Nephron progenitor cell (in vitro differentiated cells): ENCODE data around the gene NCAPG2.
"Not testable (repeated sequence)": the region's sequence is repeated elsewhere in the genome, so short reads cannot be mapped to it uniquely, and the experiment has no call there.

Experiments
- DNase-seq: peaks from one replicate; pipeline ENCODE4 v3.0.0; 2021
- H3K27ac Mint-ChIP-seq: 2 replicates; pipeline ENCODE4 v1.8.0; 2021; ENCODE audit warnings: mild to moderate bottlenecking, moderate library complexity, mixed read lengths
- H3K27me3 Mint-ChIP-seq: 2 replicates; pipeline ENCODE4 v1.8.0; 2021; ENCODE audit warnings: mild to moderate bottlenecking, low read depth, mixed read lengths; ENCODE audit not compliant: poor library complexity
- H3K36me3 Mint-ChIP-seq: 2 replicates; pipeline ENCODE4 v1.8.0; 2021; ENCODE audit warnings: low read depth, mixed read lengths
- H3K4me1 Mint-ChIP-seq: 2 replicates; pipeline ENCODE4 v1.8.0; 2021; ENCODE audit warnings: mixed read lengths
- H3K4me3 Mint-ChIP-seq: 2 replicates; pipeline ENCODE4 v1.8.0; 2021; ENCODE audit warnings: mild to moderate bottlenecking, moderate library complexity, mixed read lengths
- H3K9me3 Mint-ChIP-seq: 2 replicates; pipeline ENCODE4 v1.8.0; 2021; ENCODE audit warnings: mild to moderate bottlenecking, moderate library complexity, mixed read lengths
- TF ChIP-seq, protein P1 (sequence below): fragments of 200-600 bp; sonication (generic); IDR thresholded peaks from 2 replicates; pipeline ENCODE4 v1.5.0; 2021; ENCODE audit warnings: antibody characterized with exemption

The NCAPG2 gene

DNA sequence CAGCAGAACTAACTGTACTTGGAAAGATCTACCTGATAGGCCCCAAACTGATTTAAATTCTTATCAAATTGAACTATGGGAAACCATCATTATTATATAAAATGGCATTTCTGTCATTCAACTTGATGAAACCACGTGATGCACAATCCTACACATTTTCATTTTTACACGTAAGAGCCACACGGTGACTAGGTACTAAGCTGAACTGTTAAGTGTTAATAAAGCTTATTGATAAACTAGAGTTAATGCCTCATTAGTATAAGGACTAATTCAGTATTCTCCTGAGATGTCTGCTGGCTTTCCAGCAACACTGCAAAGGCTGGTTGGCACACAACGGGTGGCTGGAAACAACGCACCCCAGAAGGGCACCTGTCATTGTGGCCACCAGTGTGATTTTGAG is 4.6 kb downstream of the NCAPG2 start:
- TF ChIP-seq, protein P1, sequence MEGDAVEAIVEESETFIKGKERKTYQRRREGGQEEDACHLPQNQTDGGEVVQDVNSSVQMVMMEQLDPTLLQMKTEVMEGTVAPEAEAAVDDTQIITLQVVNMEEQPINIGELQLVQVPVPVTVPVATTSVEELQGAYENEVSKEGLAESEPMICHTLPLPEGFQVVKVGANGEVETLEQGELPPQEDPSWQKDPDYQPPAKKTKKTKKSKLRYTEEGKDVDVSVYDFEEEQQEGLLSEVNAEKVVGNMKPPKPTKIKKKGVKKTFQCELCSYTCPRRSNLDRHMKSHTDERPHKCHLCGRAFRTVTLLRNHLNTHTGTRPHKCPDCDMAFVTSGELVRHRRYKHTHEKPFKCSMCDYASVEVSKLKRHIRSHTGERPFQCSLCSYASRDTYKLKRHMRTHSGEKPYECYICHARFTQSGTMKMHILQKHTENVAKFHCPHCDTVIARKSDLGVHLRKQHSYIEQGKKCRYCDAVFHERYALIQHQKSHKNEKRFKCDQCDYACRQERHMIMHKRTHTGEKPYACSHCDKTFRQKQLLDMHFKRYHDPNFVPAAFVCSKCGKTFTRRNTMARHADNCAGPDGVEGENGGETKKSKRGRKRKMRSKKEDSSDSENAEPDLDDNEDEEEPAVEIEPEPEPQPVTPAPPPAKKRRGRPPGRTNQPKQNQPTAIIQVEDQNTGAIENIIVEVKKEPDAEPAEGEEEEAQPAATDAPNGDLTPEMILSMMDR, result no peak
- peaks cover 25% of the 10 kb centered on the region for H3K4me1 Mint-ChIP-seq
- H3K36me3 Mint-ChIP-seq, result peaks cover 42% of the 10 kb centered on the region
- no peaks in the 10 kb centered on the region for H3K9me3 Mint-ChIP-seq
- no peak overlapping the region for H3K27ac Mint-ChIP-seq
- no peak for DNase-seq
- H3K27me3 Mint-ChIP-seq, result no peaks in the 10 kb centered on the region
- no peak overlapping the region for H3K4me3 Mint-ChIP-seq

DNA sequence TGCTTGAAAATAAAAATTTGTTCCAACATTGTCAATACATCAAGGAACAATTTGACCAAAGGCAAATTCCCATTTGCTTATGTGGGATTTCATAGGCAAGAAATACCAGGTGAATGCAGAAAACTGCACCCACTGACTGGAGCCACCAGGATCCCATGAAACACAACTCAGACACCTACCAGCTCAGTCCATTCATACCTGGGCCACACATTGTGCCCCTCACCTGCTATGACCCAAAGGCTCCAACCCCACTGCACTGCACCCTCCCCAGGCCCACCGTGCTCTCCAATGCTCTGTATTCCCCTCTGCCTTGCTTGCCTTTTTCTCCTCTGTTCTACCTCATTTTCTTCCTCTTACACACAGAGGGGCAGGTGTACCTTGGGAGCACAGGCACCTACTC is 5.3 kb downstream of the NCAPG2 start:
- H3K27me3 Mint-ChIP-seq, result no peaks in the 10 kb centered on the region
- no peak overlapping the region for H3K4me3 Mint-ChIP-seq
- TF ChIP-seq, protein P1, result no peak
- H3K27ac Mint-ChIP-seq, result no peak overlapping the region
- H3K9me3 Mint-ChIP-seq, result no peaks in the 10 kb centered on the region
- peaks cover 25% of the 10 kb centered on the region for H3K4me1 Mint-ChIP-seq
- peaks cover 42% of the 10 kb centered on the region for H3K36me3 Mint-ChIP-seq
- no peak for DNase-seq

DNA sequence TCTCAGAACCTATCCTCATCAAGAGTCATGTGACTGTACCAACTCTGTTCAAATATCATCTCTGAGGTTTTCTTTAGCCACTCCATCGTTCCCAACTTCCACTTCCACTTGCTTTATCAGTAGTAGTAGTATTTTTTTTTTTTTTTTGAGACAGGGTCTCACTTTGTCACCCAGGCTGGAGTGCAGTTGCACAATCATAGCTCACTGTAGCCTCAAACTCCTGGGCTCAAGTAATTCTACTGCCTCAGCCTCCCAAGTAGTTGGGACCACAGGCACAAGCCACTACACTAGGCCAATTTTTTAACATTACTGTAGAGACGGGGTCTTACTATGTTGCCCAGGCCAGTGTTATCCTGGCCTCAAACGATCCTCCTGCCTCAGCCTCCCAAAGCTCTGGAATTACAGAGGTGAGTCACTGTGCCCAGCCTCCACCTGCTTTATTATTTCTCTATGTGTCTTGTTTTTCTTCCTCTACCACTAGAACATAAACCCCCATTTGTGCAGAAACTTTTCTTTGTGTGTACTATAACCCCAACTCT is 5.9 kb downstream of the NCAPG2 start:
- peaks cover 42% of the 10 kb centered on the region for H3K36me3 Mint-ChIP-seq
- no peaks in the 10 kb centered on the region for H3K27me3 Mint-ChIP-seq
- no peak overlapping the region for H3K4me3 Mint-ChIP-seq
- H3K4me1 Mint-ChIP-seq, result peaks cover 24% of the 10 kb centered on the region
- H3K27ac Mint-ChIP-seq, result no peak overlapping the region
- H3K9me3 Mint-ChIP-seq, result no peaks in the 10 kb centered on the region
- TF ChIP-seq, protein P1, result no peak
- no peak for DNase-seq

DNA sequence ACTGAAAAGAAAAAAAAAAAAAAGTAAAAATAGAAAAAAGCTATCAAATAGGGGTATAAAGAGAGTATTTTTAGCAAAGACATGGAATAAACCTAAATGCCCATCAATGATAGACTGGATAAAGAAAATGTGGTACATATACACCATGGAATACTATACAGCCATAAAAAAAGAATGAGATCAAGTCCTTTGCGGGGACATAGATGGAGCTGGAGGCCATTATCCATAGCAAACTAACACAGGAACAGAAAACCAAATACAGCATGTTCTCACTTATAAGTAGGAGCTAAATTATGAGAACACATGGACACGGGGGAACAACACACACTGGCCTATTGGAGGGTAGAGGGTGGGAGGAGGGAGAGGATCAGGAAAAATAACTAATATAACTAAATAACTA is 7.0 kb downstream of the NCAPG2 start:
- Mint-ChIP-seq H3K4me1 (peaks cover 12% of the 10 kb centered on the region), H3K36me3 (peaks cover 48% of the 10 kb centered on the region)
- H3K4me3 Mint-ChIP-seq, H3K27me3 Mint-ChIP-seq, H3K27ac Mint-ChIP-seq, H3K9me3 Mint-ChIP-seq, DNase-seq: not testable (repeated sequence)

DNA sequence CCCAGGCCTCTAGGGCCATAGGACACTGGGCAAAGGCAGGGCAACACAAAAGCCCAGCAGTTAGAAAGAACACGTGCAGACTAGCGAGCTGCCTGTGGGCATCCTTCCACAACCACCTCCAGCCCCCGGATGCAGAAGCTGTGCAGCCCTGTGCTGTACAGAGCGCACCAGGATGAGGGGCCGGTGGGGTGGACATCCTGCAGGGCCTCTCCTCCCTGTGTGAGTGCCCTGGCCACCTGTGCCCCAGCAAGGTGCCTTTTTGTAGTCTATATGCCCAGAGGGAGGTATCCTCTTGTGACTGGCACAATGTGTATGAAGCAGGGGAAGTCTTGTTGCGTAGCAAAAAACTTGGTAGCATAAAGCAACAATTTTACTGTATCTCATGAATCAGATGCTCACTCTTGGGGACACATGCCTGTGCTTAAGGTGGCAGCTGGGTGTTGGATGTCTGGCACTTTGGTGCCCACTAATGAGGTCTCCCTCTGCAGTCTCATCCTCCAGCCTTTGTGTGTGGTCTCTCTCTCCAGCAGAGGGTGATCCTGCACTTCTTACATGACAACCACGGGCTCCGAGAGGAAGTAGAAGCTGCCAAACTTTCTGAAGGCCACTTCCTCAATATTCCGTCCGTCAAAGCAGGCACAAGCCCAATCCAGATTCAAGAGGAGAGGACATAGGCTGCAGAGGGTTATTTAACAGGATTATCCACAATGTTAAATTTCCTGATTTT is 8.7 kb downstream of the NCAPG2 start:
- no peak overlapping the region for H3K4me3 Mint-ChIP-seq
- TF ChIP-seq, protein P1, result no peak
- DNase-seq, result no peak

DNA sequence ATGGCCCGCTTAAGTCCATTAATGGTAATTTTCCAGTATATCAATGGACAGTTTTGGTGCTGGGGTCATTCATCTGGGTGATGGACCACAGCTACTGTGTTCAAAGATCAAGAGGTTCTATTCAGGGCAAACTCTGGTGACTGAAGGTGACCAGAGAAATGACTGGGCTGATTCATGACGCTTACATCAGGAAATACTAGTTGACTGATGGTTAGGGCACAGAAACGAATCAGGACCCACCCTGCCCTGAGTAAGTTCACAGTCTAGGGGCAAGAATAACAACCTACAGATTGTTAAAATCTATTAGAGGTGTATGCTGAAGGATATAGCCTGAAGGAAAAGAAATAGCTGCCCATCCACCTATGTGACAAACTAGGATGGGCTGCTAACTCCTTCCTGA is 9.5 kb downstream of the NCAPG2 start:
- no peaks in the 10 kb centered on the region for H3K9me3 Mint-ChIP-seq
- no peak overlapping the region for H3K4me3 Mint-ChIP-seq
- no peaks in the 10 kb centered on the region for H3K4me1 Mint-ChIP-seq
- H3K27me3 Mint-ChIP-seq, result no peaks in the 10 kb centered on the region
- no peak for DNase-seq
- H3K27ac Mint-ChIP-seq, result peak overlapping the region; percentile 34
- peaks cover 38% of the 10 kb centered on the region for H3K36me3 Mint-ChIP-seq
- TF ChIP-seq, protein P1, result no peak

More for the DNA sequence above, 8.7 kb downstream of the NCAPG2 start:
- Mint-ChIP-seq H3K27ac (peak overlapping the region; percentile 34), H3K27me3 (no peaks in the 10 kb centered on the region), H3K36me3 (peaks cover 41% of the 10 kb centered on the region), H3K4me1 (no peaks in the 10 kb centered on the region), H3K9me3 (no peaks in the 10 kb centered on the region)
